Gastroesophageal sphincter (tissue), 3 donors: ENCODE results near the gene CFL1.

Experiments
- CTCF ChIP-seq, 4 experiments: fragments of 200-600 bp in 2 of 4; fragments of 450-650 bp in 2 of 4; sonication (generic) in 1 of 4; IDR thresholded peaks; one replicate each; pipeline ENCODE4 v1.5.1; 2017 to 2019; ENCODE audit warnings: antibody characterized with exemption in 4 of 4, mild to moderate bottlenecking in 2 of 4, moderate library complexity in 2 of 4
- POLR2AphosphoS5 ChIP-seq: sonication (generic); formaldehyde crosslinking; IDR thresholded peaks from one replicate; pipeline ENCODE4 v1.6.1; 2017; ENCODE audit warnings: antibody characterized with exemption

GRCh38 chr11:65857500-65857852 is 504 bp downstream of the CFL1 start:
- TF ChIP-seq CTCF (IDR thresholded peaks at IDR 0.05) (no peak), POLR2AphosphoS5 (no peak)
